ENCODE measurements around the gene B4GALNT4. TPM values are rescaled to one million over a fixed set of nuclear protein-coding genes. Genes with fewer than 3 reads are reported as not detected.

Gene B4GALNT4
- total and polyA plus RNA-seq, 2 of the 8 experiments (the other 6 are each of a cell fraction or from before 2014, with no cell fraction given), result 40.9 to 76.3 TPM

GRCh38 chr11:375065-376025 is 6.0 kb downstream of the B4GALNT4 start:
- no peak overlapping the region for H2BK5ac ChIP-seq (ENCODE audit: low read depth, low read length)
- no peak overlapping the region for H2AK5ac ChIP-seq (ENCODE audit: low read depth, low read length)
- WGBS, 2 experiments (ENCODE audit: extremely low coverage in 1 of 2, insufficient coverage in 1 of 2, insufficient read length in 1 of 2, insufficient replicate concordance in 2 of 2, low coverage in 1 of 2, low lambda C conversion rate in 2 of 2, missing lambda C conversion rate in 1 of 2), result 92% methylated on average over 23 of the region's 41 CpGs; no CpG with 5 or more reads in 1 of the 2 experiments
- no peaks in the 10 kb centered on the region for H3K9me3 ChIP-seq (ENCODE audit: insufficient read depth in 2 of 2, low read depth in 1 of 2, low read length in 1 of 2)
- H3K36me3 ChIP-seq (ENCODE audit: control insufficient read depth in 2 of 4, insufficient read depth in 4 of 4, low read length in 3 of 4), result peaks cover 11 to 56% (median 19%) of the 10 kb centered on the region in 4 experiments; a peak in 7 of 8 replicates
- H3K4me2 ChIP-seq (ENCODE audit: insufficient read depth in 1 of 2, low read depth in 2 of 2, low read length in 2 of 2), result no peak overlapping the region
- peaks cover 7% of the 10 kb centered on the region for H3K79me1 ChIP-seq (ENCODE audit: low read depth, low read length)
- H3K4me3 ChIP-seq (ENCODE audit: extremely low read depth in 1 of 4, insufficient read depth in 2 of 4, low read depth in 3 of 4, low read length in 4 of 4), result no peak overlapping the region
- H3K9ac ChIP-seq (replicated peaks in 1 of 4; ENCODE audit: extremely low read depth in 1 of 4, low read depth in 3 of 4, low read length in 3 of 4), result no peak overlapping the region
- no peak overlapping the region for H4K5ac ChIP-seq (ENCODE audit: insufficient read length, low read depth, low read length)
- ChIA-PET CTCF (ENCODE audit: partially characterized antibody) (interaction anchor here (1.7 to 3.0 kb wide), 2 partner anchors 15 to 76 kb away, joined by 3 to 11 read pairs; no protein-coding TSS in a partner anchor), POLR2A (ENCODE audit: partially characterized antibody) (interaction anchor here (0.6 to 1.8 kb wide), 6 partner anchors 12 to 161 kb away, joined by 3 to 7 read pairs (median 5); no protein-coding TSS in a partner anchor)
- H3K79me2 ChIP-seq (ENCODE audit: control insufficient read depth in 1 of 2, insufficient read depth in 2 of 2, low read length in 2 of 2), result peaks cover 0 to 14% of the 10 kb centered on the region in 2 experiments; a peak in 1 of 4 replicates
- peaks cover 0 to 5% (median 0%) of the 10 kb centered on the region in 4 experiments; a peak in 2 of 7 replicates for H3K4me1 ChIP-seq (replicated peaks in 1 of 4; ENCODE audit: control insufficient read depth in 3 of 4, insufficient read depth in 4 of 4, low read length in 3 of 4)
- H2AFZ ChIP-seq (ENCODE audit: low read length), result no peak overlapping the region
- no peak for DNase-seq (ENCODE audit: low read depth in 1 of 2, low spot score in 2 of 2)
- H3K18ac ChIP-seq (ENCODE audit: extremely low read depth, low read length), result no peak overlapping the region
- no peak overlapping the region for H2BK20ac ChIP-seq (ENCODE audit: low read length)
- TF ChIP-seq E2F6 (IDR thresholded peaks at IDR 0.05) (no peak), FOSL1 (IDR thresholded peaks at IDR 0.05; ENCODE audit: insufficient read depth, low read depth, low read length) (no peak), EZH2 (IDR thresholded peaks at IDR 0.05; ENCODE audit: low read depth, low read length, severe bottlenecking) (no peak), CREB1 (IDR thresholded peaks at IDR 0.05) (no peak), EGR1 (IDR thresholded peaks at IDR 0.05; ENCODE audit: borderline replicate concordance, low read depth, low read length) (no peak)
- H2BK120ac ChIP-seq (replicated peaks; ENCODE audit: low read depth, low read length), result no peak overlapping the region
- no peak overlapping the region for H3K56ac ChIP-seq (replicated peaks; ENCODE audit: insufficient read length, low read depth, low read length)
- no peak overlapping the region for H4K91ac ChIP-seq (replicated peaks; ENCODE audit: insufficient read length, low read length)
- H3K14ac ChIP-seq (ENCODE audit: insufficient read length), result no peak overlapping the region
- no peaks in the 10 kb centered on the region; the same call in 1 of the 2 replicates for H3K23me2 ChIP-seq (ENCODE audit: low read depth, low read length)
- H3K23ac ChIP-seq (ENCODE audit: insufficient read length), result no peak overlapping the region
- no peak for FAIRE-seq
- no peak overlapping the region; the same call in 1 of the 2 replicates for H4K8ac ChIP-seq (ENCODE audit: extremely low read depth, insufficient read depth, low read length)
- no peak overlapping the region for H2BK12ac ChIP-seq (ENCODE audit: low read depth, low read length)
- no peak overlapping the region for H2BK15ac ChIP-seq (ENCODE audit: low read length)
- no peak overlapping the region for H3K4ac ChIP-seq (replicated peaks; ENCODE audit: insufficient read length, low read depth, low read length)
- no peaks in the 10 kb centered on the region for H3K27me3 ChIP-seq (replicated peaks in 1 of 4; ENCODE audit: control insufficient read depth in 3 of 4, extremely low read depth in 1 of 4, insufficient read depth in 3 of 4, low read length in 3 of 4)
- no peak overlapping the region for H3K27ac ChIP-seq (ENCODE audit: low read depth, low read length)
- H4K20me1 ChIP-seq (replicated peaks in 1 of 2; ENCODE audit: control insufficient read depth in 1 of 2, insufficient read depth in 2 of 2, low read length in 2 of 2), result peaks cover 0 to 6% of the 10 kb centered on the region in 2 experiments

All from H1 (cell line).